ENCODE data around the gene PAQR5.
A peak's percentile ranks its signal among the peaks of the same experiment; 100 is the strongest.
"Not testable (repeated sequence)": the region's sequence is repeated elsewhere in the genome, so short reads cannot be mapped to it uniquely, and the experiment has no call there.

PAQR5 gene

DNA sequence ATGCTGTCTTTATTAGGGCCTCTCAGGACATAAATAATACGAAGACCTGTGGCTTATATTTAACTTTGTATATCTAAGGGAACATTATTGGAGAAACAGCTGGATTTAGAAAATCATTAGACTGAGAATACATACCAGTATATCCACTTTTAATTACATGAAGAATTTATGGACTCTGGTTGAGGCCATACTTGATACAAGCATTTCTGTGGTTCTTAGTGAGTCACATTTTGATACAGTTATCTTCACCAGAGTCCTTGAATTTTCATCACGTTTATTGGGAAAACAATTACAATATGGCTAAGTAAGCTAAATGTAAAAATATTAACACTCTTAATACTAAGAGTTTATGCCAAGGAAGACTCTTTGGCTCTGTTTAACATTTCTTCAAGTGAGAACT, 125.3 kb downstream of the PAQR5 start:
- DNase-seq (ENCODE audit: low spot score) = no peak

DNA sequence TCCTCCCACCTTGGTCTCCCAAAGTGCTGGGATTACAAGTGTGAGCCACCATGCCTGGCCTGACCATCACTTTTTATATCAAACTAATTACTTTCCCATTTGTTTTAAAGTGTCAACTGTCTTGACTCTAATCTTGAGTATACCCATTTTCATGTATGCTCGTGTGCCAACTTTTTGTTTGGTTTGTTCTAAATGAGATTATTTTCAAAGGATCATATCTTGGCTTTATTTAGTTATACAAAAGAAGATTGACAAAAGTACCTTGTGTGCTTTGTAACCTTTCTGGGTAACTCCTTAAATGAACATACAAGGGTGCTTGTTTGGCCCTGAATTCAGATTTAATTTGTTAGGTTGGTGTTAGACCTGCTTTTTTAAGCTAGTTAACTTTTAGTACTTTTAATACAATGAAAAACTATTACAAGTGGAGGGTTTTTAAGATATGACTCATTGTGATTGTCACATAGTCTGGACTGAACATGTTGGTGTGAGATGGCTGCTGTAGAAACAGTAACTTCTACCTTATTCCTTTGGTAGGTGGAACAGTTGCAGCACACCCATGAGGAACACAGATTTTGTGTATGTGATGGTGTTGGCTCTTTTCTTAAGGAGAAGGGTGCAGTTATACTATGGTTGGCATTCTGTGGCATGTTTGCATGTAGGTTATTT, 126.2 kb downstream of the PAQR5 start:
- no peak for DNase-seq (ENCODE audit: low spot score)

DNA sequence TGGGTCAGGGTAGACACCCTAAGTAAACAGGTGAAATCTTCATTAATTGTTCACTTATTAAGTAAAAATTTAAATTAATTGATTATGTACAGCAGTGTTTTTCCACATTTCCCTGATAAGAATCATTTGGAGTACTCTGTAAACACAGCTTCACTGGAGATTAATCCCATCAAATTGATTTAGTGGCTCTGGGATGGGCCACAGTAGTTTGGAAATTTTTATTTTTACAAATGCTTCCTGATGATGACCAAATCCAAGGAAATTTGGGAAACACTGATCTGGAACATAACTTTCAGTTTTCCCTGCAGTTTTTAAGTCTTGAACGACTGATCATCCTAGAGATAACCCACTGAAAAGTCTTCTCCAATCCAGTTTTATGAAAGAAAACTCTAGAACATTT, 135.1 kb downstream of the PAQR5 start:
- no peak for DNase-seq (ENCODE audit: low spot score)

DNA sequence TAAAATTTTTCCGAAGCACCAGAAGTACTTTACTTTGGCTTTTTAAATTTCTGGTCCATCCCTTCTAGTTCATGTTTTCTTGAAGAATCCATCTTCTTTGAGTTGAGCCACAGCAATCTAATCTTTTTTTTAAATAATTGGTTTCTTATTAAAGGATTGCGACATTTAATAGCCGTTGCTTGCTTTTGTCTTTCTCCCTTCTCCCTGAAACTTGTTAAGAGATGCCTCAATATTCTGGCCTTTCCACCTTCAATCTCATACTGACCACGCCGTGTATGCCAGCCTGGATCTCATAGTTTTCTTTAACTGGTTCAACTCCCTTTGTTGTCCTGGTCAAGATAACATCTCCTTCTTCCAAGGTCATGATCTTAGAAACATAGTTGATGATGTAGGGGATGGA, 135.5 kb downstream of the PAQR5 start:
- DNase-seq (ENCODE audit: low spot score) = no peak

DNA sequence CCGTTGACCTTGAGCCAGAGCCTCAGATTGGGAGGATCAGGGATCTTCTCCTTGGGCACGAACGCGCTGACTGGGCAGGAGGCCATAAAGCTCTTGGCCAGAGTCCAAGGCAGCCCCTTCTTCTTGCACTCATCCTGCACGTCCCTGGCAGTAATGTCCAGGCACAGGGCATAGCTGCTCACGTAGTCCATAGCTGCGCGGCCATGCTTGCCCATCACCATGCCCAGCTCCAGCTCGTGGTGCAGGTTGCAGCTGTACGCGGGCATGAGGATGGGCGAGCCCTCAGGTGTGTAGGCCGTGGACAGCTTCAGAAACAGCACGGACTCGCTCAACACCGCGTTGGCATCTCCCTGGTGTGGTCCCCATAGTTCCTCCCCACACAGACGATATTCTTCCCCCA, 136.0 kb downstream of the PAQR5 start:
- DNase-seq (ENCODE audit: low spot score) = no peak

DNA sequence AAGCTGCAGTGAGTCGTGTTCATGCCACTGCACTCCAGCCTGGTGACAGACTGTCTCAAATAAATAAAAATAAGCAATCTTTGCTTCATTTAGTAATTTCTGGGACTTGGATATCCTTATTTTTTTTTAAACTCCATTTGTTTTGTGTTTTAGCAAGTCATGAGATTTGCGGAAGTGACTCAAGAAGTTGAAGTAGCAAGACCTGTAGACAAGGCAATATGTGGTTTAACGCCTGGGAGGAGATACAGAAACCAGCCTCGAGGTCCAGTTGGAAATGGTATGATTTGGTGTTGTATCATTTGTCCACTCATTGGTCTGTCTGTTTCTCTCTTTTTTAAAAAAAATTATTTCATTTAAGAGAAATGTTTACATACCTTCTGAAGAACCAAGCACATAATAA, 137.3 kb downstream of the PAQR5 start:
- DNase-seq (ENCODE audit: low spot score) = no peak

DNA sequence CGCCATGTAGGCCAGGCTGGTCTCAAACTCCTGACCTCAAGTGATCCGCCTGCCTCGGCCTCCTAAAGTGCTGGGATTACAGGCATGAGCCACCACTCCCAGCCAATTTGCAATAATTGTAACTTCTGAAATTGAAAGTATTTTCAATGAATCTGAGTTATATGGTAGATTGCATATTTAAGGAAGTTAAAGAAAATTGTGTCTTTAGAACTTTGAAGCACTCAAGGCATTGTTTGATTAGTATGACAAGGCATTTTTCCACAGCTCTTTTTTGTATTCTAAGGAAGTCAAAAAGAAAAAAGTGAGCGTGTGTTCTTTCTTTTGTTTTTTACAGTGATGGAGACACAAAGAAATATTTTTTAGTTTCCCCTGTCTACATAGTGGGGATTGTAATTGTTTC, 138.2 kb downstream of the PAQR5 start:
- no peak for DNase-seq (ENCODE audit: low spot score)

DNA sequence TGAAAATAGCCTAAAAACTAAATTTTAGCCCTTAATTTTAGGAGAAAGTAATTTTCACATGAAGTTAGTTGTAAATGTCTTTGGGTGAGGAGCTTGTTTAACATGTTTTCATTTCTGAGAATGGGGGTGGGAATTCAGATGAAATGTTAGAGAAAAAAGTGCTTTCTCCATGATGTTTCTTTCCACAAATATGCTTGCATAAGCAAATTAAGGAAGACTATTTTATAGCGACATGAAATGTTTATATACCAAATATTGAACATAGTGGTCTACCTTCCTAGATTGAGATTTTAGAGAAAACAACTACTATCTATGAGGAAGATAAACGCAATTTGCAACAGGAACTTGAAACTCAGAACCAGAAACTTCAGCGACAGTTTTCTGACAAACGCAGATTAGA, 140.9 kb downstream of the PAQR5 start:
- no peak for DNase-seq (ENCODE audit: low spot score)

DNA sequence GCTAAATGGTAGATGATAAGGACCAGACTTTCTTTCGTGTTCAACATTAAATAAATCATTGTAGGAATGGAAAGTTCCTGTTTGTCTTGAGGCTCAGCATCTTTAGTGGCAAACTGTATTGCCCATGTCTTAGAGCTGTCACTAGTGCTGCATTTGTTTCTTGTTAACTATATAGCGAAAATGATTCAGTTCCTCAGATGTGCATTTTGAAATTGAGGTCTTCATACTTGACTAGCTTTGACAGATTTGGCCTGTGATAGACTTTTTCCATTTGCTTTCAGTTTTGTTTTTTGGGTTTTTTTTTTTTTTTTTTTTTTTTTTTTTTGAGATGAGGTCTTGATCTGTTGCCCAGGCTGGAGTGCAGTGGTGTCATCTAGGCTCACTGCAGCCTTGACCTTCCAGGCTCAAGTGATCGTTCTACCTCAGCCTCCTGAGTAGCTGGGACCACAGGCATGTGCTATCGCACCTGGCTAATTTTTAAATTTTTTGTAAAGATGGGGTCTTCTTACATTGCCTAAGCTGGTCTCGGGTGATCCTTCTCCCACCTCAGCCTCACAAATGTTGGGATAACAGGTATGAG, 144.4 kb downstream of the PAQR5 start:
- DNase-seq (ENCODE audit: low spot score) = peak; percentile 52

DNA sequence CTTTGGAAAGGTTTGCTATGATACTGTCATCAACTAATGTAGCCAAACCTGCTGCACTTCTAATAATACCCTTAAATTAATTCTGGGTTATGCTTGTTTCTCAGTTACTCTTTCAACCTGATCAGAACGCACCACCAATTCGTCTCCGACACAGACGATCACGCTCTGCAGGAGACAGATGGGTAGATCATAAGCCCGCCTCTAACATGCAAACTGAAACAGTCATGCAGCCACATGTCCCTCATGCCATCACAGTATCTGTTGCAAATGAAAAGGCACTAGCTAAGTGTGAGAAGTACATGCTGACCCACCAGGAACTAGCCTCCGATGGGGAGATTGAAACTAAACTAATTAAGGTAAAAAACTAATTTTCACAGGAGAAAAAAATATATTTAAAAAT, 146.0 kb downstream of the PAQR5 start:
- DNase-seq (ENCODE audit: low spot score) = no peak

DNA sequence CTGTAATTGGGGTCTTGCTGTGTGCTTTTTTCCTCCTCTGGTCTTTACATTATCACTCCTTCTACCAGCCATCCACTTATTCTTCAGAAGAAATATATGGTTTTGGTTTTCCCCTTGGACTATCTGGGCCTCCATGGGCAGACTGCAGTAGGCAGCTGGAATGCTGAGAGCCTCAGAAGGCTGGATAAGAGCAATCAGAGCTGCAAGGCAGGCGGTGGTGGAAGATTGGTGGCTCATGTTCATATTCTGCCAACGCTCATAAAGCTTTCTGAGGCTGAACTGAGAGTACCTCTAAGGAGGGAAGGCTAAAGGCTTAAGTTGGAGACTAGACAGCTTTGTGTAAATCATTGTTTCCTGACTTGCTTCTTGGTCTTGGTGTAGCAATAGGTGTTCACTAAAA, 148.2 kb downstream of the PAQR5 start:
- no peak for DNase-seq (ENCODE audit: low spot score)

DNA sequence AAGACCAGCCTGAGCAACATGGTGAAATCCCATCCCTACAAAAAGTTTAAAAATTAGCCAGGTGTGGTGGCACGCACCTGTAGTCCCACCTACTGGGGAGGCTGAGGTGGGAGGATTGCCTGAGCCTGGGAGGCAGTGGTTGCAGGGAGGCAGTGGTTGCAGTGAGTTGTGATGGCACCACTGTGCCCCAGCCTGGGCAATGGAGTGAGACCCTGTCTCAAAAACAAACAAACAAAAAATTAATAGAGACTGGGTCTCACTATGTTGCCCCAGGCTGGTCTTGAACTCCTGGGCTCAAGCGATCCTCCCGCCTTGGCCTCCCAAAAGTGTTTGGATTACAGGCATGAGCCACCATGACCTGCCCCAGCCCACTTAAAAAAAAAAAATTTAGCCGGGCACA, 151.5 kb downstream of the PAQR5 start:
- not testable (repeated sequence) for DNase-seq (ENCODE audit: low spot score)

DNA sequence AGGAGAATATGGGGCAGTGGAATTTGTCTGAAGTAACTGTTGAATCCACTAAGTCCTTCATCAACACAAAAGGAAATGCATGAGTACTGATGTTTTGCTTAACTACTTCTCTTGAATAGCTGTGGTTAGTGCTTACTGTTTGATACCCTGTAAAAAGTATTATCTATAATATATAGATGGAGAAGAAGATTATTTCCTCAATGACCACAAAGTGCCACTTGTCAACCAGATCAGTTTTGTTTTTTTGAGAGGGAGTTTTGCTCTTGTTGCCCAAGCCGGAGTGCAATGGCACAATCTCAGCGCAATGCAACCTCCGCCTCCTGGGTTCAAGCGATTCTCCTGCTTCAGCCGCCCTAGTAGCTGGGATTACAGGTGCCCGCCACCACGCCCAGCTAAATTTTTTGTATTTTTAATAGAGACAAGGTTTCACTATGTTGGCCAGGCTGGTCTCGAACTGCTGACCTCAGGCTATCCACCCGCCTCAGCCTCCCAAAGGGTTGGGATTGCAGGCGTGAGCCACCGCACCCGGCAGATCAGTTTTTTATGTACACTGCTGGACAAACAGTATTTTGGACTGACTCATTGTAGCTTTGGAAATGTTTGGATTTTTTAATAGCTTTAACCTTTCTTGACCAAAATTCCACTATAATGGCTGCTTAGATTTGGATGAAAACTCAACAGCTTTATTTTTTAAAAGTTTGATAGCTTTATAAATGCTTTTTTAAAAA, 152.4 kb downstream of the PAQR5 start:
- no peak for DNase-seq (ENCODE audit: low spot score)

DNA sequence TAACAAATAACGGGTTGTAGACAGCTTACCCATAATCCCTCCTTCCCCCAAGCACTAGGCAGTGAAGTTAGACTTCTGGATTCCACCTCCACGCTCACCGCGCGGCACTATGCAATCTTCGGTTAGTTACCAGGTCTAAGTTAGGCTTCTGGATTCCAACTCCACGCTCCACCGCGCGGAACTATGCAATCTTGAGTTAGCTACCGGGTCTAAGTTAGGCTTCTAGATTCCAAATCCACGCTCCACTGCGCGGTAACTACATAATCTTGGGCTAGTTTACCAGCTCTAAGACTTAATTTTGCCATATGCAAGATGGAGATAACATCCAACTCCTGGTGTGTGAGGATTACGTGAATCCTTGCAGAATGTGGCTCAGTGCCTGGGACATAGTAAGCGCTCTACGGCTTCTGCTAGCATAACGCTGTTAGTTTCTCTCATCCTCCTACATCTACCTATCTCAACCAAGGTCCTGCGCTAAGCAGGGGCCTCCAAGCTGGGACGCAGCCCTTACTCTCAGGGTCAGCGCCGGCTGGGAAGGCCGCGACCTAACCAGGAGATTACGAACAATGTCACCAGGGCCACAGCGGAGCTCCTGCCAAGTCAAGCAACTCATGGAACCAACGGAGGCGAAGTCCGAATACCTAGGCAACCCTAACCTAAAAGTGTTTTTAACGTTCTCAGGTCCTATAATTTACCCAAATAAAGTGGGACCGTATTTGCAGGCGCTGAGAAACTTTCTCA, 153.4 kb downstream of the PAQR5 start:
- no peak for DNase-seq (ENCODE audit: low spot score)

DNA sequence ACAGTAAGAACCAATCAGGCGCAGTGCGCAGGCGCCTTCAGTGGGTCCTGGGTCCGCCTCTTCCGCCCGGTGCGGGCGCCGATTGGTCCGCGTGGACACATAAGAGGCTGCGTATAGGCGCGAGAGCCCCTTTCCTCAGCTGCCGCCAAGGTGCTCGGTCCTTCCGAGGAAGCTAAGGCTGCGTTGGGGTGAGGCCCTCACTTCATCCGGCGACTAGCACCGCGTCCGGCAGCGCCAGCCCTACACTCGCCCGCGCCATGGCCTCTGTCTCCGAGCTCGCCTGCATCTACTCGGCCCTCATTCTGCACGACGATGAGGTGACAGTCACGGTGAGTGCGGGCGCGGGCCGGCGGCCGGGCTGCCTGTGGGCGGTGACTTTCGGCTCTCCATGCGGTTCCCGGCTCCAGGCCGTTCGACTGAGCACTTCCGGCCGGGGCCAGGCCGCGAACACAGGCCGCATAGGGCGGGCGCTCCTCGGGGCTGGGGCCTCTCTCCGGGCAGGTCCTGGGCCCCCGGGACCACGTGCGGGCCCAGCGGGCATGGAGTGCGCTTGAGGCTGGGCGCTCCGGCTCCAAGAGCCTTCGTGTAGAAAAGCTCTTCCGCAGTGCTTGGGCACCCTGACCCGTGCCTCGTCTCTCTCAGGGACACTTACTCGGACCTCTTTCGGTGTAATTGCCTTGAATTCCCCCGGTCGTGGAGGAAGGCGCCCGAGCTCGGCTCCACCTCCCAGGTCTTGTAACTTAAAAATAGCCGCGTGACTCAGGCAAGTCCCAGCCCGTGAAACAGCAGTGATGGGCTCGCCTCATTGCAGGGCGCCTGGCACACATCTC, 154.2 kb downstream of the PAQR5 start, which contains the start of gene RPLP1:
TSS of gene RPLP1 (plus strand) at position 127 of the 830 bp plus-strand sequence. CDS start at position 258, 131 bp downstream.
- DNase-seq (ENCODE audit: low spot score) = peak; percentile 97

DNA sequence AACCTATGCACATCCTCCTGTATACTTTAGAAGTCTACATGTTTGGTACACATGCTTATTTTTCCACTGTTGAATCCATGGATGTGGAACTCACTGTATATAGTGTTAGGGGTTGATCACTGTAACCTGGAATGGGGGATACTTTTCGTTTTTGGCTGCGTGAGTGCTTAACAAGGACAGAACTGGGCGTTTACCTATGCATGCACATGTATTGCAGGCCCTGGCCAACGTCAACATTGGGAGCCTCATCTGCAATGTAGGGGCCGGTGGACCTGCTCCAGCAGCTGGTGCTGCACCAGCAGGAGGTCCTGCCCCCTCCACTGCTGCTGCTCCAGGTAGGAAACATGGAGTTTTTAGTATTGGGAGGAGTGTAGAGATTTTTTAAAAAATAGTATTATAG, 156.2 kb downstream of the PAQR5 start:
- no peak for DNase-seq (ENCODE audit: low spot score)

DNA sequence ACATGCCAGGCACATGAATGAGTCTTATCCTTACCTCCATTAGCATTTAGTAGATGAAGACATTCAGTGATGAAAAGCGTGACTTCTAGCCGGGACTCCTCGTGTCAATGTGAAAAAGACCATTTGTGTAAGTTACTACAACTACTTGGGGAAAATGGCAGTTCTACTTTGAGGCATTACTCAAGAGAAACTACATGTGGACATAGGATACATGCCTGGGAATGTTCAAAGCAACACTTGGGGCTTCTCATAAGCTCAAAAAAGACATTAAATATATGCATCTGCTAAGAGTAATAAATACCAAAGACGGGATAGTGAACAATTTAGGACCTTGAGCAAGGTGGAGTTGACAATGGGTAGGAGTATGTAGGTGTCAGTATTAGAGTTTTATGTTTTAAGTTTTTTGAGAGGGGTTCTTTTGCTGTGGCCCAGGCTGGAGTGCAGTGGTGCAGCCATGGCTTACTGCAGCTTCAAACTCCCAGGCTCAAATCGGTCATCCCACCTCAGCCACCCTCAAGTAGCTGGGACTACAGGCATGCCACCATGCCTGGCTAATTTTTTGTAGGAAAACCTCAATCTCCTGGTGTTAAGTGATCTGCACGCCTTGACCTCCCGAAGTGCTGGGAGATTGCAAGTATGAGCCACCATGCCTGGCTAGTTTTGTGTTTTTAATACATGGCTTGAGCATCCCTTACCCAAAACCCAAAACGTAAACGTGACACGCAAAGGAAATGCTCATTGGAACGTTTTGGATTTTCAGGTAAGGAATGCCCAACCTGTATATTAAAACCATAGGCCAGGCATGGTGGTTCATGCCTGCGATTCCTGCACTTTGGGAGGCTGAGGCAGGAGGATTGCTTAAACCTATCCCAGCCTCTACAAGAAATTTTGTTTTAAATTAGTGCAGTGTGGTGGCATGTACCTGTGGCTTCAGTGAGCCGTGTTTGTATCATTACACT, 157.8 kb downstream of the PAQR5 start:
- DNase-seq (ENCODE audit: low spot score) = no peak
